Fibroblast of lung (primary cell): ENCODE results near the gene HAUS1.

Experiments
- EZH2 ChIP-seq: IDR thresholded peaks from 2 replicates; pipeline ENCODE4 v1.5.1; 2012; ENCODE audit warnings: low read length, control low read depth, mild to moderate bottlenecking; ENCODE audit errors: missing control alignments
- TF ChIP-seq, protein P1 (sequence below), 2 donors: IDR thresholded peaks in 1 of 2; conservative IDR thresholded peaks in 1 of 2; 1 replicate in 1 of 2; 2 replicates in 1 of 2; pipeline ENCODE4 v1.5.1; 2011 to 2012; ENCODE audit warnings: low read length in 2 of 2, control low read depth in 1 of 2, inconsistent platforms in 1 of 2, low read depth in 1 of 2, mild to moderate bottlenecking in 1 of 2

DNA sequence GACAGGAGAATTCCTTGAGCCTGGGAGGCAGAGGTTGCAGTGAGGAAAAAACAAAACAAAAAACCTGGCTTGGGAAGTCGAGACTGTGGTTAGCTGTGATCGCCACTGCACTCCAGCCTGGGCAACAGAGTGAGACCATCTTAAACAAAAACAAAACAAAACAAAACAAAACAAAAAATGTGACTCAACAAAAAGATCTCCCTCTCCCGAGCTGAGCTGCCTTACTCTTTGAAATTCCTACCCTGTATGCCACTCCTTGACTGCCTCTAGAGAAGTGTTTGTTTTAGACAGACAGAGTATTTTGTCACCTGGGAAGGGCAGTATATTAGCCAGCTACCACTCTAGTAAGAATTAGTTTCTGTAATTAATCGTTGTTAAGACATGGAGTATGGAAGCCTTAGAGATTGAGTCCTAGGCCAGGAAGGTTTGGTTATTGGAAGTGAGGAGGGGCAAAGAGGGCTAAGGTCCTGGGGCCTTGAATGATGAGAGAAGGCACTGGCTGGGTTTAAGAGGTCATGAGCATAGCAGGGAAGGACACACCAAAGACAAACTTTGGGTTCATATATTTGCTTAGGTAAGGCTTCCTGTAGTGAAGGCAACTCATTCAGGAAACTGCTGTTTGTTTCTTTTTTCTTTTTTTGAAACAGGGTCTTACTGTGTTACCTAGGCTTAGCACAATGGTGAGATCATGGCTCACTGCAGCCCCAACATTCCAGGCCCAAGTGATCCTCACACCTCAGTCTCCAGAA lies 56.0 kb downstream of the HAUS1 start:
- TF ChIP-seq, protein P1, sequence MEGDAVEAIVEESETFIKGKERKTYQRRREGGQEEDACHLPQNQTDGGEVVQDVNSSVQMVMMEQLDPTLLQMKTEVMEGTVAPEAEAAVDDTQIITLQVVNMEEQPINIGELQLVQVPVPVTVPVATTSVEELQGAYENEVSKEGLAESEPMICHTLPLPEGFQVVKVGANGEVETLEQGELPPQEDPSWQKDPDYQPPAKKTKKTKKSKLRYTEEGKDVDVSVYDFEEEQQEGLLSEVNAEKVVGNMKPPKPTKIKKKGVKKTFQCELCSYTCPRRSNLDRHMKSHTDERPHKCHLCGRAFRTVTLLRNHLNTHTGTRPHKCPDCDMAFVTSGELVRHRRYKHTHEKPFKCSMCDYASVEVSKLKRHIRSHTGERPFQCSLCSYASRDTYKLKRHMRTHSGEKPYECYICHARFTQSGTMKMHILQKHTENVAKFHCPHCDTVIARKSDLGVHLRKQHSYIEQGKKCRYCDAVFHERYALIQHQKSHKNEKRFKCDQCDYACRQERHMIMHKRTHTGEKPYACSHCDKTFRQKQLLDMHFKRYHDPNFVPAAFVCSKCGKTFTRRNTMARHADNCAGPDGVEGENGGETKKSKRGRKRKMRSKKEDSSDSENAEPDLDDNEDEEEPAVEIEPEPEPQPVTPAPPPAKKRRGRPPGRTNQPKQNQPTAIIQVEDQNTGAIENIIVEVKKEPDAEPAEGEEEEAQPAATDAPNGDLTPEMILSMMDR (conservative IDR thresholded peaks at IDR 0.05 in 1 of 2, IDR thresholded peaks at IDR 0.05 in 1 of 2; ENCODE audit: low read depth in 1 of 2, low read length in 2 of 2) = no peak
- TF ChIP-seq EZH2 = no peak
